HCT116 (cell line): ENCODE measurements around the gene EYA3. TPM values are rescaled to one million over a fixed set of nuclear protein-coding genes. Genes with fewer than 3 reads are reported as not detected.

ENCODE experiments used
- ATAC-seq: fragments of 200-7000 bp; cut with Tn5 transposase; 2 replicates; pipeline ENCODE4 v1.9.1; 2020; ENCODE audit warnings: mild to moderate bottlenecking, moderate library complexity
- BruUV-seq: library from RNA; stranded (reverse); fragments of 400-500 nt; replicated peaks from 2 replicates; lab custom pipeline; 2021; lab: Mats Ljungman, UMichigan
- CTCF ChIA-PET: fragments of 300-600 bp; sonication (Branson Sonifier 250); formaldehyde crosslinking; loops from one replicate; lab custom pipeline; 2021; ENCODE audit warnings: antibody characterized with exemption; lab: Charles Lee
- POLR2A ChIA-PET: fragments of 300-600, 350-600 bp; sonication (Branson Sonifier 250); formaldehyde crosslinking; loops from one replicate; lab custom pipeline; 2021; ENCODE audit warnings: antibody characterized with exemption; lab: Charles Lee
- RAD21 ChIA-PET, 2 experiments: fragments of 300-600 bp; sonication (Branson Sonifier 250); formaldehyde crosslinking; loops; one replicate each; lab custom pipeline; 2023; ENCODE audit warnings: low total read pairs in 2 of 2; ENCODE audit not compliant: uncharacterized antibody in 2 of 2, unreplicated experiment in 2 of 2, low non-redundant PET in 1 of 2; lab: Charles Lee
- DNase-seq: peaks from one replicate; pipeline ENCODE4 v3.0.0-alpha.2; 2010; ENCODE audit warnings: low read depth, low spot score
- H2AFZ ChIP-seq: fragments of 200-600 bp; shearing (Covaris generic), sonication (generic); 2 replicates; pipeline ENCODE4 v1.6.1; 2017; ENCODE audit warnings: low read depth, mixed run types, mixed read lengths, antibody characterized with exemption, low read length; ENCODE audit not compliant: poor library complexity, severe bottlenecking
- H3K27ac ChIP-seq: 2 replicates; pipeline ENCODE4 v1.5.1; 2012; ENCODE audit warnings: low read depth, low read length
- H3K27me3 ChIP-seq: fragments of 200-600 bp; sonication (generic); 2 replicates; pipeline ENCODE4 v1.6.1; 2016; ENCODE audit warnings: mixed run types, low read length, mixed read lengths; ENCODE audit not compliant: insufficient read depth
- H3K36me3 ChIP-seq, 2 experiments: fragments of 200-500 bp in 1 of 2; fragments of 200-600 bp in 1 of 2; sonication (Bioruptor generic) in 1 of 2; sonication (generic) in 1 of 2; 2 replicates each; pipeline versions ENCODE4 v1.5.1 to v1.6.1; 2014 to 2016; ENCODE audit warnings: low read length in 2 of 2, inconsistent platforms in 1 of 2, mixed read lengths in 1 of 2, mixed run types in 1 of 2; ENCODE audit not compliant: insufficient read depth in 2 of 2, control insufficient read depth in 1 of 2
- H3K4me1 ChIP-seq, 2 experiments: fragments of 200-600 bp in 1 of 2; sonication (generic) in 1 of 2; 2 replicates each; pipeline versions ENCODE4 v1.5.1 to v1.6.1; 2012 to 2017; ENCODE audit warnings: low read length in 2 of 2, inconsistent platforms in 1 of 2, mild to moderate bottlenecking in 1 of 2, mixed read lengths in 1 of 2, mixed run types in 1 of 2, moderate library complexity in 1 of 2; ENCODE audit not compliant: insufficient read depth in 2 of 2, control insufficient read depth in 1 of 2
- H3K4me2 ChIP-seq: fragments of 200-600 bp; sonication (generic); 2 replicates; pipeline ENCODE4 v1.6.1; 2017; ENCODE audit warnings: mixed run types, low read length, mixed read lengths
- H3K4me3 ChIP-seq, 2 experiments: fragments of 200-600 bp in 1 of 2; sonication (generic) in 1 of 2; replicated peaks in 1 of 2; 2 replicates each; pipeline ENCODE4 v1.5.1; 2011 to 2016; ENCODE audit warnings: low read length in 2 of 2, control low read depth in 1 of 2, low read depth in 1 of 2, mild to moderate bottlenecking in 1 of 2, mixed read lengths in 1 of 2, mixed run types in 1 of 2
- H3K79me2 ChIP-seq: fragments of 200-600 bp; sonication (generic); 2 replicates; pipeline ENCODE4 v1.6.1; 2017; ENCODE audit warnings: mild to moderate bottlenecking, mixed run types, low read length, moderate library complexity, mixed read lengths; ENCODE audit not compliant: insufficient read depth
- H3K9ac ChIP-seq: fragments of 200-600 bp; sonication (generic); 2 replicates; pipeline ENCODE4 v1.6.1; 2016; ENCODE audit warnings: low read length, mixed read lengths
- H3K9me2 ChIP-seq: fragments of 200-600 bp; sonication (generic), shearing (Covaris generic); 2 replicates; pipeline ENCODE4 v1.6.1; 2017; ENCODE audit warnings: mixed run types, mild to moderate bottlenecking, moderate library complexity; ENCODE audit not compliant: insufficient read depth
- H3K9me3 ChIP-seq, 2 experiments: fragments of 200-500 bp in 1 of 2; fragments of 200-600 bp in 1 of 2; sonication (Bioruptor generic) in 1 of 2; sonication (generic) in 1 of 2; 2 replicates each; pipeline ENCODE4 v1.6.1; 2014 to 2017; ENCODE audit warnings: low read length in 2 of 2, mixed read lengths in 2 of 2, inconsistent platforms in 1 of 2, low read depth in 1 of 2, mild to moderate bottlenecking in 1 of 2, mixed run types in 1 of 2, moderate library complexity in 1 of 2; ENCODE audit not compliant: control insufficient read depth in 1 of 2, insufficient read depth in 1 of 2
- H4K20me1 ChIP-seq: fragments of 200-600 bp; sonication (generic), shearing (Covaris generic); 2 replicates; pipeline ENCODE4 v1.6.1; 2017; ENCODE audit warnings: mixed run types, mild to moderate bottlenecking, moderate library complexity; ENCODE audit not compliant: insufficient read depth
- ATF3 ChIP-seq: IDR thresholded peaks from 2 replicates; pipeline ENCODE4 v1.6.1; 2012
- CBX3 ChIP-seq: IDR thresholded peaks from 2 replicates; pipeline ENCODE4 v1.6.1; 2012; ENCODE audit warnings: low read depth
- CEBPB ChIP-seq: IDR thresholded peaks from 2 replicates; pipeline ENCODE4 v1.6.1; 2012; ENCODE audit warnings: low read depth
- CTCF ChIP-seq, 3 experiments: fragments of 200-600 bp in 1 of 3; sonication (generic) in 1 of 3; IDR thresholded peaks in 2 of 3; conservative IDR thresholded peaks in 1 of 3; 2 replicates each; pipeline ENCODE4 v1.5.1; 2012 to 2017; ENCODE audit warnings: low read depth in 2 of 3, low read length in 2 of 3, antibody characterized with exemption in 1 of 3, borderline replicate concordance in 1 of 3, control low read depth in 1 of 3, mild to moderate bottlenecking in 1 of 3, mixed read lengths in 1 of 3, mixed run types in 1 of 3, moderate library complexity in 1 of 3; ENCODE audit not compliant: insufficient read depth in 1 of 3
- EGR1 ChIP-seq: IDR thresholded peaks from 2 replicates; pipeline ENCODE4 v1.6.1; 2012; ENCODE audit warnings: low read depth
- EZH2 ChIP-seq: fragments of 200-600 bp; sonication (generic); IDR thresholded peaks from 2 replicates; pipeline ENCODE4 v1.6.1; 2017; ENCODE audit warnings: antibody characterized with exemption, mixed run types
- JUND ChIP-seq: IDR thresholded peaks from 2 replicates; pipeline ENCODE4 v1.6.1; 2012
- MAX ChIP-seq: IDR thresholded peaks from 2 replicates; pipeline ENCODE4 v1.6.1; 2012
- RAD21 ChIP-seq: IDR thresholded peaks from 2 replicates; pipeline ENCODE4 v1.6.1; 2012; ENCODE audit warnings: low read depth, mild to moderate bottlenecking
- REST ChIP-seq: IDR thresholded peaks from 2 replicates; pipeline ENCODE4 v1.6.1; 2012; ENCODE audit warnings: low read depth
- SIN3A ChIP-seq: IDR thresholded peaks from 2 replicates; pipeline ENCODE4 v1.6.1; 2012; ENCODE audit warnings: low read depth
- SP1 ChIP-seq: IDR thresholded peaks from 2 replicates; pipeline ENCODE4 v1.6.1; 2012; ENCODE audit warnings: low read depth
- SRF ChIP-seq: IDR thresholded peaks from 2 replicates; pipeline ENCODE4 v1.6.1; 2012; ENCODE audit warnings: low read depth
- TCF7L2 ChIP-seq: IDR thresholded peaks from 2 replicates; pipeline ENCODE4 v1.7.0; 2011; ENCODE audit warnings: borderline replicate concordance, inconsistent platforms; ENCODE audit not compliant: insufficient read depth, insufficient read length; ENCODE audit errors: extremely low read depth
- YY1 ChIP-seq: IDR thresholded peaks from 2 replicates; pipeline ENCODE4 v1.6.1; 2011; ENCODE audit warnings: low read length, low read depth, moderate library complexity, mild to moderate bottlenecking; ENCODE audit not compliant: insufficient replicate concordance; ENCODE audit errors: extremely low read depth
- ZBTB33 ChIP-seq: IDR thresholded peaks from 2 replicates; pipeline ENCODE4 v1.6.1; 2011; ENCODE audit warnings: mild to moderate bottlenecking, low read length, moderate library complexity; ENCODE audit not compliant: insufficient replicate concordance; ENCODE audit errors: extremely low read depth
- ZFX ChIP-seq: fragments of 450-650 bp; IDR thresholded peaks from 2 replicates; pipeline ENCODE4 v1.6.1; 2017
- ZNF274 ChIP-seq: fragments of 200-500 bp; sonication (Bioruptor generic); IDR thresholded peaks from 2 replicates; pipeline ENCODE4 v1.6.1; 2014; ENCODE audit warnings: mild to moderate bottlenecking, low read depth, low read length, inconsistent platforms
- intact Hi-C: fragments of 100-400 bp; cut with micrococcal nuclease; formaldehyde crosslinking; loops from 2 replicates; pipeline ENCODE4 v1.10.0; 2022
- total RNA-seq: library from RNA; stranded (reverse); gene quantifications from one replicate; pipeline ENCODE4 v1.2.1, GENCODE V29; 2021; ENCODE audit not compliant: unreplicated experiment

EYA3 gene
- total RNA-seq, 1 experiment from 2014 or later: 25.9 TPM

- CTCF ChIA-PET: no interaction called here
- intact Hi-C loops: no loop called here
- H3K79me2 ChIP-seq: no peaks in the 10 kb centered on the region
- no peak overlapping the region for H3K4me2 ChIP-seq
- H3K9me3 ChIP-seq: no peaks in the 10 kb centered on the region
- no peaks in the 10 kb centered on the region for H3K9me2 ChIP-seq
- H3K36me3 ChIP-seq: no peaks in the 10 kb centered on the region
- no peak for DNase-seq
- H3K4me3 ChIP-seq: no peak overlapping the region
- POLR2A ChIA-PET: no interaction called here
- no TSS peak for BruUV-seq
- H3K27ac ChIP-seq: no peak overlapping the region
- RAD21 ChIA-PET: no interaction called here
- peaks cover 7 to 29% of the 10 kb centered on the region in 2 experiments for H3K4me1 ChIP-seq
- no peaks in the 10 kb centered on the region for H4K20me1 ChIP-seq
- no peaks in the 10 kb centered on the region for H3K27me3 ChIP-seq
- no peak overlapping the region for H2AFZ ChIP-seq
- TF ChIP-seq ZFX (no peak), JUND (no peak), REST (no peak), RAD21 (no peak), MAX (no peak), CTCF (IDR thresholded peaks at IDR 0.05 in 2 of 3, conservative IDR thresholded peaks at IDR 0.05 in 1 of 3; ENCODE audit: borderline replicate concordance in 1 of 3, insufficient read depth in 1 of 3, low read depth in 2 of 3, low read length in 2 of 3) (no peak), SIN3A (no peak), CBX3 (no peak), EGR1 (no peak), YY1 (no peak), ATF3 (no peak), SP1 (no peak), CEBPB (no peak), TCF7L2 (no peak), ZBTB33 (no peak), EZH2 (no peak), SRF (no peak), ZNF274 (no peak)
- H3K9ac ChIP-seq: no peak overlapping the region
- no peak for ATAC-seq
These were observed 44.1 kb upstream of the EYA3 start for GRCh38 chr1:28132171-28133167.
